HG03571 (cell line): Measurements from ENCODE around the gene RANBP10.

ENCODE experiments used
- ATAC-seq: cut with Tn5 transposase; IDR thresholded peaks from one replicate; pipeline ENCODE4 v1.9.1; 2021; ENCODE audit not compliant: unreplicated experiment

Gene RANBP10

GRCh38 chr16:67828651-67829050 is 22.3 kb upstream of the RANBP10 start:
- ATAC-seq = no peak

GRCh38 chr16:67825906-67826305 is 19.5 kb upstream of the RANBP10 start:
- no peak for ATAC-seq

DNA sequence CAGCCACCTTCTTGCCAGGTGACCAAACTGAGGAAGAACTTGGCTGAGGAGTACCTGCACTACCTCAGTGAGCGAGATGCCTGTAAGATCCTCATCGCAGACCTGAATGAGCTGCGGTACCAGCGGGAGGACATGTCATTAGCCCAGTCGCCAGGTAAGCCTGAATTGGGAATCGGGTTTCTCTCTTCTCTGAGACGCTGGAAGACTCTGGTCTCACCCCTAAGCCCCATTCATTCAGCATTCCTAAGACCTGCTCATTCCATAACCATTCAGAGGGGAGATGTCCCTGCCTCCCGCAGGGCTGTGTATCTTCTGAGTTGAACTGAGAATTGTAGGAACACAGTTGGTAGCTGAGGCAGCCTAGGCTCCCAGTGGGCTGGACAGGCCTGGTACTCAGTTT is 18.8 kb upstream of the RANBP10 start:
- no peak for ATAC-seq

GRCh38 chr16:67822511-67822910 is 16.2 kb upstream of the RANBP10 start:
- ATAC-seq = no peak

DNA sequence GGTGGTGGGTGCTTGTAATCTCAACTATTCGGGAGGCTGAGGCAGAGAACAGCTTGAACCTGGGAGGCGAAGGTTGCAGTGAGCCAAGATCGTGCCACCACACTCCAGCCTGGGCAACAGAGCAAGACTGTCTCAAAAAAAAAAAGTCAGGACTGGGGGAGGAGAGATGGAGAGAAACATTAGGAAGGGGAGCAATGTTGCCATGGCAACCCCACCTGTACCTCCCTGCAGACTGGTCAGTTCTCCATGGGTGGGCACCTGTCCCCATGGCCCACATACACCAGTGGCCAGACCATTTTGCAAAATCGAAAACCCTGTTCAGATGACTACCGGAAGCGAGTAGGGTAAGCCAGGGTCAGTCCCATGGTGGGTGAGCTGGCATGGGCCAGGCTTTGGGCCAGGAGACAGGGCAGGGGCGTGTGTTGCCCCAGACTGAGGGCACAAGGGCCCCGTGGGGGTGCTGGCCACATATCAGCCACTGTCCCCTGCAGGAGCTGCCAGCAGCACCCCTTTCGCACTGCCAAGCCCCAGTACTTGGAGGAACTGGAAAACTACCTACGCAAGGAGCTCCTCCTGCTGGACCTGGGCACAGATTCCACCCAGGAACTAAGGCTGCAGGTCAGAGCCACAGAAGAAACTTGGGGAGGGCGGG is 14.4 kb upstream of the RANBP10 start:
- no peak for ATAC-seq

DNA sequence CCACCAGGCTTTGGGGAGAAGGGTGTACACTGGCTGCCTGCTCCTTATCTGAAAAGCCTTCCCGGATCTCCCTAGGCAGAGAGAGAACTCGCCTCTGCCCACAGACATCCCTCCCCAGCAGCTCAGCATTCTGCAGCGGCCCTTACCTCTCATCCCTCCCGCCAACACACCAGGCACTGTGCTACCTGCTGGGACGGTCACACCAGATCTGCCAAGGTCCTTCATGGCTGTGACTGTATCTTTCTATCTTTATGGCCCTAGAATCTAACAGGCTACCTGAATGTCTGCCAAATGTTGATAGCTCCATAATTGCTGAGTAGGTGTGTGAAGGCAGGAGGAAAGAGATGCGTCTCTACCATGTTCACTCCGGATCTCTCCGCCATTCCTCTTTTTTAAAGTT is 8.2 kb upstream of the RANBP10 start:
- no peak for ATAC-seq

DNA sequence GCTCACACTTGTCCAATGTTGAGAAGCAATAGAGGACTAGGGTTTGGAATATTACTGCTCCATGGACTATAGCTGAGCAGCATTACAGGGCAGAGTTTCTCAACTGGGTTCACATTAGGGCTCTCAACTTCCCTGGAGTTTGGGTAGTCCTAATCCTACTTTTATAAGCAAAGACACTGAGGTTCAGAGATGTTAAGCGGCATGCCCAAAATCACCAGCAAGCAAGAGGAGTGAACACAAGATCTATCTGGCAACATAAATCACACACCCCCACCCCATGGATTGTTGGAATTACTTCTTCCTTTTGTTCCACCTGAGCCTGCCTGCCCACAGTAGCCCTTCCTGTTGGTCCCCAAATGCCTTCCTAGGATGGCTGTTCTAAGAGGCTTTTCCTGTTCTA is 5.5 kb upstream of the RANBP10 start:
- ATAC-seq = no peak

- no peak for ATAC-seq
These were observed 855 bp upstream of the RANBP10 start for GRCh38 chr16:67807148-67807682.

GRCh38 chr16:67805718-67806427 is 487 bp downstream of the RANBP10 start:
- peak; percentile 1 for ATAC-seq

- ATAC-seq = no peak
These were observed 1.4 kb downstream of the RANBP10 start for GRCh38 chr16:67804853-67805542.

GRCh38 chr16:67803894-67804293 is 2.5 kb downstream of the RANBP10 start:
- ATAC-seq = no peak

- no peak for ATAC-seq
These were observed 4.5 kb downstream of the RANBP10 start for GRCh38 chr16:67801883-67802282.

- ATAC-seq = no peak
These were observed 5.1 kb downstream of the RANBP10 start for GRCh38 chr16:67801241-67801640.

GRCh38 chr16:67800338-67800926 is 5.9 kb downstream of the RANBP10 start:
- ATAC-seq = no peak

- ATAC-seq = no peak
These were observed 10.2 kb downstream of the RANBP10 start for GRCh38 chr16:67796099-67796718.

- ATAC-seq = no peak
These were observed 16.3 kb downstream of the RANBP10 start for GRCh38 chr16:67790071-67790470.

GRCh38 chr16:67786491-67786890 is 19.9 kb downstream of the RANBP10 start:
- no peak for ATAC-seq

DNA sequence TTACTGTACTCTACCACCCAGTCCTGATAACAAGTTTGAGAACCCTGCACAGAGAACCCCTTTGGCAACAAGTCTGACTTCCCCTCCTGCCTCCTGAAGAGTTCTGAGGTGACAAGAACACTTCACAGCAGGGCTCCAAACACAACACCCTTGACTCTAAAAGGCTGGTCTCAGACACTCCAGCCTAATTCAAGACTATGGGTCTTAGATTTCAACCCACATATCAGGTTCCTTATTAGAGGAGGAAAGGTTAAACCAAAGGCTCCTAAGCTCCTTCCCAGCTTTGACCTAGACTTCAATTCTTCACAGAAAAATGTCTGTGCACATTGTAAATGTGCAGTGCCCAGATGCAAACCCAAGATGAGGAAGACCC is 23.0 kb downstream of the RANBP10 start:
- ATAC-seq = no peak

- no peak for ATAC-seq
These were observed 23.6 kb downstream of the RANBP10 start for GRCh38 chr16:67782567-67783352.

GRCh38 chr16:67781565-67781921 is 24.8 kb downstream of the RANBP10 start:
- no peak for ATAC-seq
